Effector memory CD4-positive, alpha-beta T cell (primary cell): ENCODE measurements around the gene CEP72.

Source experiments
- DNase-seq, 3 donors: peaks; one replicate each; pipeline ENCODE4 v3.0.0-alpha.2; 2020
- H3K27ac ChIP-seq: 2 replicates; pipeline ENCODE4 v1.7.0; 2013; ENCODE audit warnings: mild to moderate bottlenecking, low read length, moderate library complexity; ENCODE audit not compliant: insufficient read depth, poor library complexity, severe bottlenecking
- H3K27me3 ChIP-seq: replicated peaks from 2 replicates; pipeline ENCODE4 v1.7.0; 2013; ENCODE audit warnings: mild to moderate bottlenecking, low read length; ENCODE audit not compliant: insufficient read depth, control insufficient read depth, poor library complexity, severe bottlenecking
- H3K36me3 ChIP-seq: 2 replicates; pipeline ENCODE4 v1.7.0; 2013; ENCODE audit warnings: mild to moderate bottlenecking, low read length, moderate library complexity; ENCODE audit not compliant: control insufficient read depth, insufficient read depth
- H3K4me1 ChIP-seq: 2 replicates; pipeline ENCODE4 v1.7.0; 2013; ENCODE audit warnings: low read length, mild to moderate bottlenecking; ENCODE audit not compliant: control insufficient read depth, insufficient read depth, poor library complexity, severe bottlenecking
- H3K4me3 ChIP-seq: 2 replicates; pipeline ENCODE4 v1.7.0; 2013; ENCODE audit warnings: low read length, low read depth, mild to moderate bottlenecking; ENCODE audit not compliant: insufficient read depth, poor library complexity, severe bottlenecking
- H3K9me3 ChIP-seq: 2 replicates; pipeline ENCODE4 v1.7.0; 2013; ENCODE audit warnings: mild to moderate bottlenecking, low read length, moderate library complexity; ENCODE audit not compliant: control insufficient read depth

The CEP72 gene

GRCh38 chr5:642481-642880 is 30.3 kb downstream of the CEP72 start:
- H3K4me1 ChIP-seq, result no peaks in the 10 kb centered on the region
- no peak overlapping the region for H3K27ac ChIP-seq
- H3K9me3 ChIP-seq, result no peaks in the 10 kb centered on the region
- peaks cover 36% of the 10 kb centered on the region for H3K36me3 ChIP-seq
- H3K27me3 ChIP-seq, result no peaks in the 10 kb centered on the region
- H3K4me3 ChIP-seq, result no peak overlapping the region
- no peak for DNase-seq

- H3K4me3 ChIP-seq, result no peak overlapping the region
- no peaks in the 10 kb centered on the region for H3K4me1 ChIP-seq
- no peak for DNase-seq
- H3K27me3 ChIP-seq, result no peaks in the 10 kb centered on the region
- H3K9me3 ChIP-seq, result no peaks in the 10 kb centered on the region
- no peak overlapping the region for H3K27ac ChIP-seq
- H3K36me3 ChIP-seq, result peaks cover 32% of the 10 kb centered on the region
These were observed 31.2 kb downstream of the CEP72 start for GRCh38 chr5:643351-643801.

- Histone ChIP-seq H3K27me3 (no peaks in the 10 kb centered on the region), H3K4me3 (no peak overlapping the region), H3K27ac (no peak overlapping the region), H3K9me3 (no peaks in the 10 kb centered on the region), H3K4me1 (no peaks in the 10 kb centered on the region), H3K36me3 (peaks cover 28% of the 10 kb centered on the region)
- DNase-seq, result no peak
These were observed 31.7 kb downstream of the CEP72 start for GRCh38 chr5:643811-644271.

GRCh38 chr5:644509-644908 is 32.4 kb downstream of the CEP72 start:
- no peaks in the 10 kb centered on the region for H3K9me3 ChIP-seq
- no peak overlapping the region for H3K27ac ChIP-seq
- peaks cover 24% of the 10 kb centered on the region for H3K36me3 ChIP-seq
- H3K4me1 ChIP-seq, result no peaks in the 10 kb centered on the region
- H3K27me3 ChIP-seq, result no peaks in the 10 kb centered on the region
- no peak for DNase-seq
- H3K4me3 ChIP-seq, result no peak overlapping the region

GRCh38 chr5:644971-645370 is 32.8 kb downstream of the CEP72 start:
- DNase-seq, result no peak
- Histone ChIP-seq H3K4me1 (no peaks in the 10 kb centered on the region), H3K4me3 (no peak overlapping the region), H3K36me3 (peaks cover 21% of the 10 kb centered on the region), H3K27me3 (no peaks in the 10 kb centered on the region), H3K27ac (no peak overlapping the region), H3K9me3 (no peaks in the 10 kb centered on the region)

- Histone ChIP-seq H3K4me3 (no peak overlapping the region), H3K27me3 (no peaks in the 10 kb centered on the region), H3K36me3 (peaks cover 17% of the 10 kb centered on the region), H3K27ac (no peak overlapping the region), H3K9me3 (no peaks in the 10 kb centered on the region), H3K4me1 (no peaks in the 10 kb centered on the region)
- DNase-seq, result no peak
These were observed 33.3 kb downstream of the CEP72 start for GRCh38 chr5:645421-645820.

- Histone ChIP-seq H3K27me3 (no peaks in the 10 kb centered on the region), H3K27ac (no peak overlapping the region), H3K4me1 (no peaks in the 10 kb centered on the region), H3K9me3 (no peaks in the 10 kb centered on the region), H3K36me3 (peaks cover 12% of the 10 kb centered on the region), H3K4me3 (no peak overlapping the region)
- DNase-seq, result no peak
These were observed 34.5 kb downstream of the CEP72 start for GRCh38 chr5:646396-647201.

- no peaks in the 10 kb centered on the region for H3K9me3 ChIP-seq
- H3K4me1 ChIP-seq, result no peaks in the 10 kb centered on the region
- H3K36me3 ChIP-seq, result peaks cover 12% of the 10 kb centered on the region
- no peak overlapping the region for H3K4me3 ChIP-seq
- DNase-seq, result no peak
- no peak overlapping the region for H3K27ac ChIP-seq
- no peaks in the 10 kb centered on the region for H3K27me3 ChIP-seq
These were observed 35.2 kb downstream of the CEP72 start for GRCh38 chr5:647311-647710.

GRCh38 chr5:647727-648126 is 35.6 kb downstream of the CEP72 start:
- H3K36me3 ChIP-seq, result peaks cover 14% of the 10 kb centered on the region

GRCh38 chr5:651296-652022 is 39.3 kb downstream of the CEP72 start:
- no peak for DNase-seq
- Histone ChIP-seq H3K9me3 (no peaks in the 10 kb centered on the region), H3K4me1 (no peaks in the 10 kb centered on the region), H3K36me3 (peaks cover 12% of the 10 kb centered on the region), H3K27ac (no peak overlapping the region), H3K27me3 (no peaks in the 10 kb centered on the region), H3K4me3 (no peak overlapping the region)

More at GRCh38 chr5:647727-648126, 35.6 kb downstream of the CEP72 start:
- DNase-seq, result no peak
- H3K27ac ChIP-seq, result no peak overlapping the region
- H3K27me3 ChIP-seq, result no peaks in the 10 kb centered on the region
- no peaks in the 10 kb centered on the region for H3K4me1 ChIP-seq
- H3K9me3 ChIP-seq, result no peaks in the 10 kb centered on the region
- no peak overlapping the region for H3K4me3 ChIP-seq
